Measurements from ENCODE around the gene COQ10A.

Gene COQ10A

GRCh38 chr12:56288705-56289387 is 22.1 kb downstream of the COQ10A start:
- H3K36me3 ChIP-seq (ENCODE audit: insufficient read depth) = peaks cover 39% of the 10 kb centered on the region; the same call in 1 of the 2 replicates
- no peaks in the 10 kb centered on the region for H3K27me3 ChIP-seq (ENCODE audit: insufficient read depth, low read depth)
- H3K4me1 ChIP-seq (ENCODE audit: low read depth, poor library complexity, severe bottlenecking) = peaks cover 22% of the 10 kb centered on the region
- H3K9ac ChIP-seq = no peak overlapping the region
- H4K20me1 ChIP-seq (ENCODE audit: insufficient read depth) = peaks cover 15% of the 10 kb centered on the region; the same call in 1 of the 2 replicates
- TF ChIP-seq CTCF (conservative IDR thresholded peaks at IDR 0.05; ENCODE audit: low read depth, low read length) = no peak
- H3K27ac ChIP-seq = no peak overlapping the region
- no peak overlapping the region for H3K4me3 ChIP-seq (IDR thresholded peaks at IDR 0.05; ENCODE audit: insufficient read depth, low read depth, low read length)
- H2AFZ ChIP-seq (ENCODE audit: low read depth) = no peak overlapping the region
- H3K79me2 ChIP-seq (ENCODE audit: insufficient read depth, low read depth) = peaks cover 73% of the 10 kb centered on the region
- H3K4me2 ChIP-seq = no peak overlapping the region

- H3K79me2 ChIP-seq (ENCODE audit: insufficient read depth, low read depth) = peaks cover 100% of the 10 kb centered on the region
- H3K4me3 ChIP-seq (IDR thresholded peaks at IDR 0.05; ENCODE audit: insufficient read depth, low read depth, low read length) = no peak overlapping the region
- peaks cover 33% of the 10 kb centered on the region; the same call in 1 of the 2 replicates for H3K36me3 ChIP-seq (ENCODE audit: insufficient read depth)
- no peak overlapping the region for H2AFZ ChIP-seq (ENCODE audit: low read depth)
- no peak for TF ChIP-seq CTCF (conservative IDR thresholded peaks at IDR 0.05; ENCODE audit: low read depth, low read length)
- H3K4me1 ChIP-seq (ENCODE audit: low read depth, poor library complexity, severe bottlenecking) = peaks cover 41% of the 10 kb centered on the region
- H3K27me3 ChIP-seq (ENCODE audit: insufficient read depth, low read depth) = no peaks in the 10 kb centered on the region
- H3K4me2 ChIP-seq = no peak overlapping the region
- H4K20me1 ChIP-seq (ENCODE audit: insufficient read depth) = peaks cover 19% of the 10 kb centered on the region; the same call in 1 of the 2 replicates
- no peak overlapping the region for H3K9ac ChIP-seq
- H3K27ac ChIP-seq = no peak overlapping the region
These were observed 27.1 kb downstream of the COQ10A start for GRCh38 chr12:56293795-56294194.

GRCh38 chr12:56296295-56296694 is 29.6 kb downstream of the COQ10A start:
- no peaks in the 10 kb centered on the region for H3K27me3 ChIP-seq (ENCODE audit: insufficient read depth, low read depth)
- H3K27ac ChIP-seq = no peak overlapping the region
- no peak overlapping the region for H3K4me2 ChIP-seq
- no peak overlapping the region for H2AFZ ChIP-seq (ENCODE audit: low read depth)
- peaks cover 19% of the 10 kb centered on the region; the same call in 1 of the 2 replicates for H4K20me1 ChIP-seq (ENCODE audit: insufficient read depth)
- H3K79me2 ChIP-seq (ENCODE audit: insufficient read depth, low read depth) = peaks cover 95% of the 10 kb centered on the region
- H3K4me3 ChIP-seq (IDR thresholded peaks at IDR 0.05; ENCODE audit: insufficient read depth, low read depth, low read length) = no peak overlapping the region
- H3K9ac ChIP-seq = no peak overlapping the region
- H3K36me3 ChIP-seq (ENCODE audit: insufficient read depth) = peaks cover 16% of the 10 kb centered on the region; the same call in 1 of the 2 replicates
- H3K4me1 ChIP-seq (ENCODE audit: low read depth, poor library complexity, severe bottlenecking) = peaks cover 41% of the 10 kb centered on the region
- TF ChIP-seq CTCF (conservative IDR thresholded peaks at IDR 0.05; ENCODE audit: low read depth, low read length) = no peak

- H3K36me3 ChIP-seq (ENCODE audit: insufficient read depth) = peaks cover 7% of the 10 kb centered on the region; the same call in 1 of the 2 replicates
- H3K4me1 ChIP-seq (ENCODE audit: low read depth, poor library complexity, severe bottlenecking) = peaks cover 52% of the 10 kb centered on the region
- H3K27ac ChIP-seq = no peak overlapping the region; the same call in 1 of the 2 replicates
- H3K4me2 ChIP-seq = peak overlapping the region; percentile 99; the same call in 1 of the 2 replicates
- H4K20me1 ChIP-seq (ENCODE audit: insufficient read depth) = peaks cover 19% of the 10 kb centered on the region; the same call in 1 of the 2 replicates
- no peak overlapping the region for H3K9ac ChIP-seq
- TF ChIP-seq CTCF (conservative IDR thresholded peaks at IDR 0.05; ENCODE audit: low read depth, low read length) = no peak
- no peak overlapping the region for H2AFZ ChIP-seq (ENCODE audit: low read depth)
- H3K27me3 ChIP-seq (ENCODE audit: insufficient read depth, low read depth) = no peaks in the 10 kb centered on the region
- no peak overlapping the region for H3K4me3 ChIP-seq (IDR thresholded peaks at IDR 0.05; ENCODE audit: insufficient read depth, low read depth, low read length)
- H3K79me2 ChIP-seq (ENCODE audit: insufficient read depth, low read depth) = peaks cover 85% of the 10 kb centered on the region
These were observed 30.7 kb downstream of the COQ10A start for GRCh38 chr12:56297400-56297799.
